Stimulated activated CD4-positive, alpha-beta T cell treated with anti-CD3 and anti-CD28 coated beads, Interleukin-15, amount 100 ng/mL, for 1 hour (primary cell): Measurements from ENCODE around the gene IMPG1.

Experiments
- DNase-seq, 2 donors: peaks; one replicate each; pipeline ENCODE4 v3.0.0-alpha.2; 2020; ENCODE audit warnings: low read depth in 1 of 2, low spot score in 1 of 2

IMPG1 gene

GRCh38 chr6:75893776-75894152 lies 178.7 kb downstream of the IMPG1 start:
- no peak for DNase-seq

GRCh38 chr6:75893058-75893775 lies 179.2 kb downstream of the IMPG1 start:
- DNase-seq = no peak

- DNase-seq = no peak
Measured at GRCh38 chr6:75892384-75892783, 180.1 kb downstream of the IMPG1 start.

GRCh38 chr6:75884822-75885221 lies 187.6 kb downstream of the IMPG1 start:
- no peak for DNase-seq

- no peak for DNase-seq
Measured at GRCh38 chr6:75882734-75883133, 189.7 kb downstream of the IMPG1 start.

- DNase-seq = no peak
Measured at GRCh38 chr6:75880305-75880704, 192.2 kb downstream of the IMPG1 start.

- no peak for DNase-seq
Measured at GRCh38 chr6:75876152-75876551, 196.3 kb downstream of the IMPG1 start.

- DNase-seq = no peak
Measured at GRCh38 chr6:75874224-75874623, 198.2 kb downstream of the IMPG1 start.
